ENCODE results near the gene MOB1A. TPM values are rescaled to one million over a fixed set of nuclear protein-coding genes. Genes with fewer than 3 reads are reported as not detected.
"Not testable (repeated sequence)": the region's sequence is repeated elsewhere in the genome, so short reads cannot be mapped to it uniquely, and the experiment has no call there.

Gene MOB1A
- total RNA-seq, 1 donor from 2014 or later, result 60.5 TPM

GRCh38 chr2:74137651-74138599, 40.8 kb downstream of the MOB1A start:
- Mint-ChIP-seq H3K4me3 (ENCODE audit: unreplicated experiment) (no peak overlapping the region), H3K9me3 (ENCODE audit: unreplicated experiment) (peaks cover 3% of the 10 kb centered on the region), H3K36me3 (ENCODE audit: unreplicated experiment) (no peaks in the 10 kb centered on the region), H3K27me3 (ENCODE audit: unreplicated experiment) (peaks cover 5% of the 10 kb centered on the region), H3K4me1 (ENCODE audit: low read depth, unreplicated experiment) (peaks cover 10% of the 10 kb centered on the region), H3K27ac (ENCODE audit: unreplicated experiment) (no peak overlapping the region)
- TF ChIP-seq CTCF (IDR thresholded peaks at IDR 0.05; ENCODE audit: partially characterized antibody, unreplicated experiment), result no peak
- DNase-seq, result no peak

GRCh38 chr2:74131901-74132300, 46.8 kb downstream of the MOB1A start:
- no peak for TF ChIP-seq CTCF (IDR thresholded peaks at IDR 0.05; ENCODE audit: partially characterized antibody, unreplicated experiment)
- H3K36me3 Mint-ChIP-seq (ENCODE audit: unreplicated experiment), result no peaks in the 10 kb centered on the region
- no peak overlapping the region for H3K4me3 Mint-ChIP-seq (ENCODE audit: unreplicated experiment)
- H3K4me1 Mint-ChIP-seq (ENCODE audit: low read depth, unreplicated experiment), result no peaks in the 10 kb centered on the region
- no peak for DNase-seq
- H3K27me3 Mint-ChIP-seq (ENCODE audit: unreplicated experiment), result peaks cover 3% of the 10 kb centered on the region
- H3K9me3 Mint-ChIP-seq (ENCODE audit: unreplicated experiment), result no peaks in the 10 kb centered on the region
- no peak overlapping the region for H3K27ac Mint-ChIP-seq (ENCODE audit: unreplicated experiment)

- no peak for TF ChIP-seq CTCF (IDR thresholded peaks at IDR 0.05; ENCODE audit: partially characterized antibody, unreplicated experiment)
- no peaks in the 10 kb centered on the region for H3K36me3 Mint-ChIP-seq (ENCODE audit: unreplicated experiment)
- no peak for DNase-seq
- H3K4me3 Mint-ChIP-seq (ENCODE audit: unreplicated experiment), result no peak overlapping the region
- H3K4me1 Mint-ChIP-seq (ENCODE audit: low read depth, unreplicated experiment), result no peaks in the 10 kb centered on the region
- no peak overlapping the region for H3K27ac Mint-ChIP-seq (ENCODE audit: unreplicated experiment)
- no peaks in the 10 kb centered on the region for H3K9me3 Mint-ChIP-seq (ENCODE audit: unreplicated experiment)
- H3K27me3 Mint-ChIP-seq (ENCODE audit: unreplicated experiment), result peaks cover 3% of the 10 kb centered on the region
Observed at GRCh38 chr2:74130211-74130995, 48.3 kb downstream of the MOB1A start.

- no peak overlapping the region for H3K27ac Mint-ChIP-seq (ENCODE audit: unreplicated experiment)
- no peak overlapping the region for H3K4me3 Mint-ChIP-seq (ENCODE audit: unreplicated experiment)
- peaks cover 3% of the 10 kb centered on the region for H3K27me3 Mint-ChIP-seq (ENCODE audit: unreplicated experiment)
- TF ChIP-seq CTCF (IDR thresholded peaks at IDR 0.05; ENCODE audit: partially characterized antibody, unreplicated experiment), result peak; percentile 30
- H3K4me1 Mint-ChIP-seq (ENCODE audit: low read depth, unreplicated experiment), result no peaks in the 10 kb centered on the region
- peaks cover under 1% of the 10 kb centered on the region for H3K36me3 Mint-ChIP-seq (ENCODE audit: unreplicated experiment)
- no peaks in the 10 kb centered on the region for H3K9me3 Mint-ChIP-seq (ENCODE audit: unreplicated experiment)
- no peak for DNase-seq
Observed at GRCh38 chr2:74128206-74128605, 50.5 kb downstream of the MOB1A start.

GRCh38 chr2:74123955-74124354, 54.7 kb downstream of the MOB1A start:
- not testable (repeated sequence) for DNase-seq; H3K27me3 Mint-ChIP-seq (ENCODE audit: unreplicated experiment); H3K4me3 Mint-ChIP-seq (ENCODE audit: unreplicated experiment); H3K27ac Mint-ChIP-seq (ENCODE audit: unreplicated experiment); H3K9me3 Mint-ChIP-seq (ENCODE audit: unreplicated experiment); H3K4me1 Mint-ChIP-seq (ENCODE audit: low read depth, unreplicated experiment)
- peaks cover 22% of the 10 kb centered on the region for H3K36me3 Mint-ChIP-seq (ENCODE audit: unreplicated experiment)

- not testable (repeated sequence) for H3K4me3 Mint-ChIP-seq (ENCODE audit: unreplicated experiment); H3K9me3 Mint-ChIP-seq (ENCODE audit: unreplicated experiment); H3K27ac Mint-ChIP-seq (ENCODE audit: unreplicated experiment); H3K27me3 Mint-ChIP-seq (ENCODE audit: unreplicated experiment); H3K4me1 Mint-ChIP-seq (ENCODE audit: low read depth, unreplicated experiment); DNase-seq
- peaks cover 22% of the 10 kb centered on the region for H3K36me3 Mint-ChIP-seq (ENCODE audit: unreplicated experiment)
Observed at GRCh38 chr2:74121846-74122245, 56.8 kb downstream of the MOB1A start.
